ENCODE results near the gene SESTD1. TPM values are rescaled to one million over a fixed set of nuclear protein-coding genes. Genes with fewer than 3 reads are reported as not detected.
A peak's percentile ranks its signal among the peaks of the same experiment; 100 is the strongest.

The SESTD1 gene
- total RNA-seq, 2 donors from 2014 or later: 11.1 to 12.0 TPM

DNA sequence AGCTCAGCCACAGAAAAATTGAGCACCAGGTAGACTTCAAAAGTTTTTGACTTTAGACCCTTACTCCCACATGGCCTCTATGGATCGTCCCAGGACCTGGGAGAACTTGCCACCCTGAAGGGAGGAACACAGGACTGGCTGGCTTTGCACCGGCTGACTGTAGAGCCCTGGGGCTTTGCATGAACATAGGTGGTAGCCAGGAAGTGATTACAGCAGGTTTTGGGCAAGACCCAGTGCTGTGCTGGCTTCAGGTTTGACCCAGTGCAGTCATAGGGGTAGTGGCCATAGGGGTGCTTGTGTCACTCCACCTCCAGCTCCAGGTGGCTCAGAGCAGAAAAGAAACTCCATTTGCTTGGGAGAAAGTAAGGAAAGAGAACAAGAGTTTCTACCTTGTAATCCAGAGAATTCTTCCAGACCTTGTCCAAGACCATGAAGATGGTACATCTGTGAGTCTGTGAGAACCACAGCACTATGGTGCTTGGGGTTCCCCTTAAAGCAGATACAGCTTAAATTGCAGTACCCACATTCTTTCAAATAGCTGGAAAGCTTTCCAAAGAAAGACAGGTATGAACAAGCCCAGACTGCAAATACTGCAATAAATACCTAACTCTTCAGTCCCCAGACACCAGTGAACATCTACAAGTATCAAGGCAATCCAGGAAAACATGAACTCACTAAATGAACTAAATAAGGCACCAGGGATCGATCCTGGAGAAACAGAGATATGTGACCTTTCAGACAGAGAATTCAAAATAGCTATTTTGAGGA is 13.0 kb upstream of the SESTD1 start:
- ATAC-seq (no peak), DNase-seq (ENCODE audit: low spot score) (no peak)
- Mint-ChIP-seq H3K9me3 (no peaks in the 10 kb centered on the region), H3K36me3 (no peaks in the 10 kb centered on the region), H3K27me3 (peaks cover 11 to 18% of the 10 kb centered on the region in 2 donors), H3K27ac (no peak overlapping the region), H3K4me1 (ENCODE audit: low read depth in 2 of 2) (peaks cover 9 to 17% of the 10 kb centered on the region in 2 donors), H3K4me3 (no peak overlapping the region)

DNA sequence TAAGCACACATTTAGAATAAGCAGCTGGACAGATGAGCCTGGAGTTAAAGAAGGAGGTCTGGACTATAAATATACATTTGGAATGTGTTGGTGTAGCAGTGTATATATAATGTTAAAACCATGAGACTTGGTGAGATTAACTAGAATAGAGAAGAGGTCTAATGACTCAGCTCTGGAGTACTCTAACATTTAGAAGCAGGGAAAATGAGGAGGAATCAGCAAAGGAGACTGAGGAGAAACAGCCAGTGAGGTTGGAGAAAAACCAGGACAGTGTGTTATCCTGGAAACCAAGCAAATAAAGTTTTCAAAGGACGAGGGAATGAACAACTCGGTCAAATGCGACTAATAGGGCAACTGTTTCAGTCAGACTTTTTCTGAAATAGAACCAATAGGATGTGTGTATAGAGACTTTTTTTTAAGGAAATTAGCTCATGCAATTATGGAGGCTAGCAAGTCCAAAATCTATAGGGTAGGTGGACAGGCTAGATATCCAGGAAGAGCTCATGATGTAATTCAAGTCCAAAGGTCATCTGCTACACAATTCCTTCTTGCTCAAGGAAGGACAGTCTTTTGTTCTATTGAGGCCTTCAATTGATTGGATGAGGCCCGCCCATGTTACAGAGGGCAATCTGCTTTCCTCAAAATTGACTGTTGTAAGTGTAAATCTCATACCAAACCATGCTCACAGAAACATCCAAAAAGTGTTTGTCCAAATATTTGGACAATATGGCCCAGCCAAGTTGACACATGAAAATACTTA is 10.8 kb upstream of the SESTD1 start:
- no peak for ATAC-seq
- H3K27me3 Mint-ChIP-seq: peaks cover 6 to 8% of the 10 kb centered on the region in 2 donors
- H3K27ac Mint-ChIP-seq: no peak overlapping the region
- H3K36me3 Mint-ChIP-seq: no peaks in the 10 kb centered on the region
- no peak overlapping the region for H3K4me3 Mint-ChIP-seq
- no peaks in the 10 kb centered on the region for H3K9me3 Mint-ChIP-seq
- H3K4me1 Mint-ChIP-seq (ENCODE audit: low read depth in 2 of 2): peaks cover 9 to 17% of the 10 kb centered on the region in 2 donors
- DNase-seq (ENCODE audit: low spot score): no peak

DNA sequence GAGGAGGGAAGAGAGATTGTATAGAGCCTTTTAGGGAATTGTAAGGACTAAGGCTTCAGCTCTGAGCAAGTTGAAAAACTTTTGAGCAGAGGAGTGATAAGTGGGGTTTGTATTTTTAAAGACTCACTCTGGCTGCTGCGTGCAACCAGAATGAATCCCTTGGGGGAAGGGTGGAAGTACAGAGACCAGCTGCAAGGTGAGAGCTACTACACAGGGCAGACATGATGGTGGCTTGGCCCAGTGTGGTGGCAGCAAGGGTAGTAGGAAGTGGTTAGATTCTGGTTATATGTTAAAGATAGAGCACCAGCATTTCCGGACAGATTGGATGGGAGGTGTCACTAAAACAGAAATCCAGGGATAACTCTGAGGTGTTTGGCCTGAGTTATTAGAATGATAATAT is 10.1 kb upstream of the SESTD1 start:
- Mint-ChIP-seq H3K4me1 (ENCODE audit: low read depth in 2 of 2) (peaks cover 9 to 17% of the 10 kb centered on the region in 2 donors), H3K27ac (no peak overlapping the region), H3K27me3 (peaks cover 3 to 6% of the 10 kb centered on the region in 2 donors), H3K9me3 (no peaks in the 10 kb centered on the region), H3K36me3 (no peaks in the 10 kb centered on the region), H3K4me3 (no peak overlapping the region)
- DNase-seq (ENCODE audit: low spot score) (no peak), ATAC-seq (peak in 1 of 2 donors; percentile 49)

DNA sequence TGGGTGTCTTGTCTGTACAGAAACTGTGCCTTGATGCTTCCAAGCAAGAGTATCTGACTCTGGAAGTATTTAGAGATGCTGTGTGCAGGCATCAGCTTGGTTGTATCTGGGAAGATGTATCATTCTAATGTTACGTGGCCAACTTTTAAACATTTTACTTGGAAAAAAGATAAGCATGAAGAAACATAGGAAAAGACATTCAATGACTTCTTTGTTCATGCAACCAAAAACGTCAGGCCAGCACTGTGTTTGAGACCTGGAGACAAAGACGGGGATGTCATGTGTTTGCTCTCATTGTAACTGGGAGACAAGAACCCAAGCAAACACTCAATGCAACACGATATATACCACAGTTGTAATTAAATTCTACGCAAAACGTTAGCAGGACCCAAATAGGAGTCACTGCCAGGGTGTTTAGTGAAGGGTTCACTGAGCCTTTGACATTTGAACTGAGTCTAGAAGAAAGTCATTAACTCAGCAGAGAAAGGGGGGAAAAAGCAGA is 8.9 kb upstream of the SESTD1 start:
- H3K27ac Mint-ChIP-seq: no peak overlapping the region
- H3K27me3 Mint-ChIP-seq: peaks cover 3 to 6% of the 10 kb centered on the region in 2 donors
- H3K4me1 Mint-ChIP-seq (ENCODE audit: low read depth in 2 of 2): peaks cover 9 to 17% of the 10 kb centered on the region in 2 donors
- H3K9me3 Mint-ChIP-seq: no peaks in the 10 kb centered on the region
- no peaks in the 10 kb centered on the region for H3K36me3 Mint-ChIP-seq
- DNase-seq (ENCODE audit: low spot score): no peak
- no peak for ATAC-seq
- H3K4me3 Mint-ChIP-seq: no peak overlapping the region

DNA sequence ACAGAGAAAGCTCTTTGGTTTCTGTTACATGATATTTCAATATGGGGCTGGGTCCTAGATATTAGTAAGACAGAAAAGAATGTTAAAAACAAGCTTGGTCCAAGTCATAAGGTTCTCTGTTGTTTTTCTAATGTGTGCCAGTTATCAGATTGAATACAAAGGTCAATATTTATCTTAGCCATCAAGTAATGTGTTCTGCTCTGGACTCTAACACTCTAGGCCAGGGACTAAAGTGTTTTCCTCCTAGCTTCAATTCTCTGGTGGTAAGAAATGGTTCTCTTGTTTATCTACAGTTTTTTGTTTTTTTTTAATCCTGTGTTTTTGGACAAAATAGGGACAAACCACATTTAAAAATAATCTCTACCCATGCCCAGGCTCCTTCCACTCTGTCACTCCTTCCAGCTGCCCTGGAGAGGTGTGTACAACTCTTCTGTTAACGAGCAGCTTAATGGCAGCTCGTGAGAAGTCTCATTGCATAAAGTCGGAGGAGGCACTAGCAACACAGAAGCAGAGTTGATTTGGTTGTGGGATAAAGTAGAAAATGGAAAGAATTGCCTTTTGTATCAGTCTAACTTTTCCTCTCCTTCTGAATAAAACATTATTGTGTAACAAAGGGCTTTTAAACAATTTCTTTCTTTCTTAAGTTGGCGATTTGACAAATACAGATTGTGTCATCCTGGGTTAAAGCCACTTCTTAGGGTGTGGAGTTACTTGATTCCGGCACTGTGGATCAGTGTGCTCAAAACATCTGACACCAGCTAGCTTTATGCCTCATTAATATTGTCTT is 8.0 kb upstream of the SESTD1 start:
- no peak overlapping the region for H3K4me3 Mint-ChIP-seq
- H3K4me1 Mint-ChIP-seq (ENCODE audit: low read depth in 2 of 2): peaks cover 9 to 17% of the 10 kb centered on the region in 2 donors
- H3K36me3 Mint-ChIP-seq: no peaks in the 10 kb centered on the region
- H3K9me3 Mint-ChIP-seq: no peaks in the 10 kb centered on the region
- DNase-seq (ENCODE audit: low spot score) (no peak), ATAC-seq (no peak)
- H3K27ac Mint-ChIP-seq: no peak overlapping the region
- H3K27me3 Mint-ChIP-seq: no peaks in the 10 kb centered on the region

DNA sequence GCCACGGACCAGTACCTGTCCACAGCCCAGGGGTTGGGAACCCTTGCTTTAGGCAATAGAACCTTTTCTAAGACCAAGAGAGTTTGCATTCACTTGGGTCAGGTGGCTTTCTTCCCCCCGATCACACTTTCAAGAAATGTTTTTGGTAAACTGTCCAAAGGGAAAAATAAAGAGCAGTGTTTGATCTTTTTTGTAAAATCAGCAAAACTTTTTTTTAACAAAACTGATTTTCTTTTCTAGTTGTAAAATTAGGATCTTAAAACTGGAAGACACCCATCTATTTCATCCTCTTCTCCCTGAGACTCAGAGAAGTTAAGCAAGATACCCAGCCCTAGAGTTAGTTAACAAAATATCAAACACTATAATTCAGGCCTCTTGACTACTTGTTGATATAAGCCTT is 6.1 kb upstream of the SESTD1 start:
- no peak for DNase-seq (ENCODE audit: low spot score)
- no peak overlapping the region for H3K4me3 Mint-ChIP-seq
- H3K27ac Mint-ChIP-seq: no peak overlapping the region
- no peaks in the 10 kb centered on the region for H3K36me3 Mint-ChIP-seq
- peaks cover 13 to 21% of the 10 kb centered on the region in 2 donors for H3K4me1 Mint-ChIP-seq (ENCODE audit: low read depth in 2 of 2)
- peaks cover 7 to 10% of the 10 kb centered on the region in 2 donors for H3K27me3 Mint-ChIP-seq
- ATAC-seq: no peak
- H3K9me3 Mint-ChIP-seq: no peaks in the 10 kb centered on the region

DNA sequence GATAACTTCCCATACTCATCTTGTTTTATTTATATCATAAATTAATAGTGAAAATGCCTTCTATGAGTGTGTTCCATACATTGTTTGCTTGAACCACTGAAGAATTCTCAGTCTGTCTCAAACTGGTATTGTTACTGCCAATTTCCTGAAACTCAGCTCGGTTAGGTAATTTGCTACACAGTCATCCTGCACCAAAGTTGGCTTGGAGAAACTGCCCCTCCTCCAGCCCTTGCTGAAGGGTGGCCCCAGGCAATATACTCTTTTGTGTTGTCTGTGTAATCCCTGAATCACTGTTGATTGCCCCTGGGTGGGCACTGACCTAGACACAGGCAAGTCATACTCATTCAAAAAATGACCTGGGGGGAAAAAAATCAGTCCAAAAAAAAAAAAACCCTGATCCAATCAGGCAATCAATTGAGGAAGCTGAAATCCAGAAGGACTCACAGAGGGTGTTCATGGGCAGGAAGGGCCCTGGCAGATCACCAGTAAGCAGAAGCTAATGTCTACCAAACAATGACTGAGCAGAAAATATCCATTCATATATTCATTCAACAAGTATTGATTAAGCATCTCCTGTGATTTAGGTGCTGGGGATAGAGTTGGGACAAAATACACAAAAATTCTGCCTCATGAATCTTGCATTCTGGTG is 3.8 kb upstream of the SESTD1 start:
- peaks cover 17% of the 10 kb centered on the region in 2 donors for H3K4me1 Mint-ChIP-seq (ENCODE audit: low read depth in 2 of 2)
- no peaks in the 10 kb centered on the region for H3K9me3 Mint-ChIP-seq
- no peaks in the 10 kb centered on the region for H3K36me3 Mint-ChIP-seq
- H3K27ac Mint-ChIP-seq: no peak overlapping the region
- ATAC-seq (peak; percentile 34 to 66), DNase-seq (ENCODE audit: low spot score) (no peak)
- no peak overlapping the region for H3K4me3 Mint-ChIP-seq
- peaks cover 13 to 19% of the 10 kb centered on the region in 2 donors for H3K27me3 Mint-ChIP-seq

DNA sequence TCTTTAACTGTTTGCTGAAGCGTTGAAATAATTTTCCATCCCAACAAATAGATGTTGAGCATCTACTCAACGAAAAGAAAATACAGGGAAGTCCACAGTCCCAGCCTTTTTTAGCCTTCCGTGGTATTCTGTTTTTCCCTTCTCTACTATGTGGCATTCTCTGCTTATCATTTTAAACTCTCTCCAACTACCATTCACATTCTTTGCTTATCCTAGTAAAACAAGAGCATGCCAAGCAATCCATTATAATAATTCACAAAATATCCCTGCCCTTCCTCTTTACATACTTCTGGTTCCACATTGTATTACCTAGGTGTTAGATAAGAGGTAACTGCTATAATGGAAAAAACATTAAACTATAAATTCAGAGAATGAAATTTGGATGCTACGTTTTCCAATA is 1.6 kb upstream of the SESTD1 start:
- H3K36me3 Mint-ChIP-seq: no peaks in the 10 kb centered on the region
- DNase-seq (ENCODE audit: low spot score) (no peak), ATAC-seq (no peak)
- no peak overlapping the region for H3K27ac Mint-ChIP-seq
- peaks cover 13 to 25% of the 10 kb centered on the region in 2 donors for H3K27me3 Mint-ChIP-seq
- H3K9me3 Mint-ChIP-seq: no peaks in the 10 kb centered on the region
- H3K4me1 Mint-ChIP-seq (ENCODE audit: low read depth in 2 of 2): peaks cover 22 to 24% of the 10 kb centered on the region in 2 donors
- H3K4me3 Mint-ChIP-seq: peak overlapping the region; percentile 81

DNA sequence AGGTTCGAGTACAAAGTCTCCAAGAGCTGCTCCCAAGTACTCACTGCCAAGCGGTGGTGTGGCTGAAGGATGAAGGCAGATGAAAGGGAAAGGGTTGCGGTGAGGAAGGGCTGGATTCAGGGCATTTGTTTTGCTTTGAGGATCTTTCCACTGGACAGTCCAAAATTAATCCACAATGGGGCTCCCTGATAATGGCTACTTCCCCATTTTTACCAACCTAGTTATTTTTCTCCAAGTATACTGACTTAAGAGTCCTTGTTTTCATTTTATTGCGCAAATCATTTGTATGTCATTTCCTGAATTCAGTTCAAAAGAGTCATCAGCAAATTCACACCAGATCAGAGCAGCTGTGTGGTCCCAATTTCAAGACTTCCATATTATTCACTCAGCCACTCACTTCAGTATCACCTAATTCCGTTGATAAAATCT is 464 bp upstream of the SESTD1 start:
- Mint-ChIP-seq H3K27ac (peak overlapping the region; percentile 5 to 16), H3K27me3 (peaks cover 13 to 25% of the 10 kb centered on the region in 2 donors), H3K9me3 (no peaks in the 10 kb centered on the region), H3K36me3 (no peaks in the 10 kb centered on the region), H3K4me3 (peak overlapping the region; percentile 81), H3K4me1 (ENCODE audit: low read depth in 2 of 2) (peaks cover 22 to 24% of the 10 kb centered on the region in 2 donors)
- ATAC-seq (no peak), DNase-seq (ENCODE audit: low spot score) (no peak)

DNA sequence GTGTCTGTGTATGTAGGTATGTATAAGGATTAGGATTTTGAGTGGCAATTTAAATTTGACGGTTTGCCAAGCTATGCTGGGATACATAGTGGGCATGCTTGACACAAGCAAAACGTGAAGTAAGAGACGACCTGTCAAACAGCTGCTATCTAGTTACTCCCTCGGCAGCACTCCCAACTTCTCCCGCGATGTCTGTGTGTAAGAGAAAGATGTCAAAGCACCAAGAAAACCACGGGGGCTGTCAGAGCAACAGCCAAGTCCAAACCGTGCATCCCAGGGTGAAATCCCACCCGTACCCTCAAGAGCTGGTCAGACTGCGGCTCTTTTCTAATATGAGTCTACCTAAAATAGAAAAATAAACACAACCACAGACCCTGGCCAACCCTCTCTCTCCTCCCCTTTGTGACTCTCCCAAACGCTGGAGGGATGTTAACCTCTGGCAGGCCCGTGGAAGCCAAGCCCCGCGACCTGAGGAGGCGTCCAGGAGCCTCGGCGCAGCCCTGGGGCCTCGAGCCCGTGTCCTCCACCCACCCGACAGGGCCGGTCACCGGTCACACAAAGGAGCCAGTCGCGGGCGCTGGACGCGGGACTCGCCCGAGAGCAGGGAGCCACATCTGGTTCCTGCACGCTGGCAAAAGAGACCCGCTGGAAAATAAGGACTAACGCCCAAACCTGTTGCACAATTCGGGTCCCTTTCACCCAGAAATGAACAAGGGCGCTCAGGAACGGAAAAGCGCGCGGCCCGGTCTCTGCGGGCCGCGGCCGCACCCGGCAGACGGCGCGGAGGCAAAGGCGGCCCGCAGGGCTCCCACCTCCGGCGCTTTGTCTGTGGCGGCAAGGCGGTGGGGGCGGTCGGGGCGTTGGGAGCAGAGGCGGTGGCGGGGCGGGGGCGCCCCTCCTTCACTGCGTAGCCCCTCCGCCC is 925 bp downstream of the SESTD1 start:
- no peaks in the 10 kb centered on the region for H3K36me3 Mint-ChIP-seq
- DNase-seq (ENCODE audit: low spot score): no peak
- H3K9me3 Mint-ChIP-seq: no peaks in the 10 kb centered on the region
- peak; percentile 54 to 58 for ATAC-seq
- H3K4me1 Mint-ChIP-seq (ENCODE audit: low read depth in 2 of 2): peaks cover 22 to 24% of the 10 kb centered on the region in 2 donors
- peak overlapping the region; percentile 39 to 66 for H3K27ac Mint-ChIP-seq
- H3K27me3 Mint-ChIP-seq: peaks cover 13 to 25% of the 10 kb centered on the region in 2 donors
- peak overlapping the region; percentile 87 for H3K4me3 Mint-ChIP-seq

DNA sequence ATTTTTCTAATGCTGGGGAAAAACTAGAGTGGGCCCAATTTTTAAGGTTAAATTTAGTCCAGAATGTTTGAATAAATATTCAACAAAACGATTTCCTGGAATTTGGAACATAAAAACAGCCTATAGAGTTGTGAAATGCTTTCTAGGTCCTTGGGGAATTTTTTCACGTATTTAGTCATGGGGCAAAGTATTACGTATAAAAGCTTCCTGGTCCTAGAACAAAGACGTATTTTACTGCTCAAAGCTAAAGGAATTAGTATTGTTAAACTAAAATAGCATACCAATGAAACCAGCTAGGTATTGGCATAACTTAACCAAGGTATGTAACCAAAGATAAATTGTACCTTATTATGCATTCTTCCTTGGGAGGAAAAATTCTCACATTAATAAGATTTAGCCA is 1.6 kb downstream of the SESTD1 start:
- ATAC-seq: no peak
- H3K36me3 Mint-ChIP-seq: no peaks in the 10 kb centered on the region
- peak overlapping the region; percentile 87 for H3K4me3 Mint-ChIP-seq
- peaks cover 22 to 24% of the 10 kb centered on the region in 2 donors for H3K4me1 Mint-ChIP-seq (ENCODE audit: low read depth in 2 of 2)
- H3K27ac Mint-ChIP-seq: peak overlapping the region in 1 of 2 donors; percentile 39
- H3K27me3 Mint-ChIP-seq: peaks cover 13 to 25% of the 10 kb centered on the region in 2 donors
- DNase-seq (ENCODE audit: low spot score): no peak
- H3K9me3 Mint-ChIP-seq: no peaks in the 10 kb centered on the region

DNA sequence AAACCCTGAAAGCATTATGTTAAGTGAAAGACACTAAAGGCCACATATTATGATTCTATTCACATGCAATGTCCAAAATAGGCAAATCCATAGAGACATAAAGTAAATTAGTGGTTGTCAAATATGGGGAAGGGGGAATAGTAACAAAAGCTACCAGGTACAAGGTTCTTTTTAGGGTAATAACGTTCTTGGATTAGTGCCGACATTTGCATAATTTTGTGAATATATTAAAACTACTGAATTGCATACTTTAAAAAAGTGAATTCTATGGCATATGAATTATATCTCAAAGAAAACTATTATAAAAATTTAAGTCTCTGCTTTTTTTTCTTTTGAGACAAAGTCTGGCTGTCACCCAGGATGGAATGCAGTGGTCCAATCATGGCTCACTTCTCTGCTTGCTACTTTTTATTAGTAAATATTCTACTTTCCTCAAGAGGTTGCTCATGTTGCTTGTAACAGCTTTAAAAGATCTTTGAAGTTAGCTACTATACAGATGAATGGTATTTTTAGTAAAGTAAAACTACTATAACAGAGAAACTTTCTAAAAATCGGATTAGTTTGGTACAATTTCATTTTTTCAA is 2.5 kb downstream of the SESTD1 start:
- Mint-ChIP-seq H3K27ac (no peak overlapping the region), H3K4me1 (ENCODE audit: low read depth in 2 of 2) (peaks cover 22 to 24% of the 10 kb centered on the region in 2 donors), H3K36me3 (no peaks in the 10 kb centered on the region), H3K27me3 (peaks cover 13 to 25% of the 10 kb centered on the region in 2 donors), H3K9me3 (no peaks in the 10 kb centered on the region), H3K4me3 (no peak overlapping the region)
- ATAC-seq: no peak
- no peak for DNase-seq (ENCODE audit: low spot score)
